H7 (cell line): ENCODE measurements around the gene URGCP. TPM values are rescaled to one million over a fixed set of nuclear protein-coding genes. Genes with fewer than 3 reads are reported as not detected.

Experiments used
- DNase-seq: peaks from one replicate; pipeline ENCODE4 v3.0.0; 2012
- H3K27me3 ChIP-seq: 2 replicates; pipeline ENCODE4 v1.6.0; 2011; ENCODE audit warnings: mild to moderate bottlenecking, low read length; ENCODE audit not compliant: control insufficient read depth, insufficient read depth
- H3K36me3 ChIP-seq: replicated peaks from 2 replicates; pipeline ENCODE4 v1.5.1; 2011; ENCODE audit warnings: low read length; ENCODE audit not compliant: control insufficient read depth, insufficient read depth
- H3K4me3 ChIP-seq: 2 replicates; pipeline ENCODE4 v1.5.1; 2011; ENCODE audit warnings: low read depth, mild to moderate bottlenecking, control low read depth, low read length, moderate library complexity; ENCODE audit not compliant: insufficient read depth
- total RNA-seq: library from RNA; depleted of rRNA; stranded (reverse); fragments of >200 nt; shearing (Covaris generic); gene quantifications from 2 replicates; pipeline ENCODE4 v1.2.3, GENCODE V29; 2014

The URGCP gene
- total RNA-seq, 1 experiment from 2014 or later: 16.2 TPM

GRCh38 chr7:43895847-43896415, 10.5 kb downstream of the URGCP start:
- H3K4me3 ChIP-seq: no peak overlapping the region
- no peaks in the 10 kb centered on the region for H3K36me3 ChIP-seq
- no peaks in the 10 kb centered on the region for H3K27me3 ChIP-seq
- no peak for DNase-seq

GRCh38 chr7:43891069-43891955, 15.1 kb downstream of the URGCP start:
- Histone ChIP-seq H3K27me3 (no peaks in the 10 kb centered on the region), H3K36me3 (no peaks in the 10 kb centered on the region), H3K4me3 (no peak overlapping the region)
- no peak for DNase-seq

- no peak overlapping the region for H3K4me3 ChIP-seq
- no peaks in the 10 kb centered on the region for H3K27me3 ChIP-seq
- no peaks in the 10 kb centered on the region for H3K36me3 ChIP-seq
- DNase-seq: no peak
These were observed 15.9 kb downstream of the URGCP start for GRCh38 chr7:43890468-43890867.

GRCh38 chr7:43888993-43889945, 17.1 kb downstream of the URGCP start:
- no peaks in the 10 kb centered on the region for H3K36me3 ChIP-seq
- no peak overlapping the region for H3K4me3 ChIP-seq
- H3K27me3 ChIP-seq: no peaks in the 10 kb centered on the region
- DNase-seq: no peak

GRCh38 chr7:43884617-43885016, 21.8 kb downstream of the URGCP start:
- no peak for DNase-seq
- no peaks in the 10 kb centered on the region for H3K27me3 ChIP-seq
- H3K4me3 ChIP-seq: no peak overlapping the region
- no peaks in the 10 kb centered on the region; the same call in 1 of the 2 replicates for H3K36me3 ChIP-seq

GRCh38 chr7:43884209-43884608, 22.2 kb downstream of the URGCP start:
- no peaks in the 10 kb centered on the region; the same call in none of the 2 replicates for H3K36me3 ChIP-seq
- no peaks in the 10 kb centered on the region for H3K27me3 ChIP-seq
- no peak for DNase-seq
- no peak overlapping the region for H3K4me3 ChIP-seq

- DNase-seq: no peak
These were observed 25.8 kb downstream of the URGCP start for GRCh38 chr7:43880596-43880995.

GRCh38 chr7:43879477-43879876, 26.9 kb downstream of the URGCP start:
- no peaks in the 10 kb centered on the region for H3K27me3 ChIP-seq

More at GRCh38 chr7:43880596-43880995, 25.8 kb downstream of the URGCP start:
- H3K4me3 ChIP-seq: no peak overlapping the region
- no peaks in the 10 kb centered on the region for H3K27me3 ChIP-seq
- peaks cover 8% of the 10 kb centered on the region for H3K36me3 ChIP-seq

GRCh38 chr7:43878867-43879266, 27.5 kb downstream of the URGCP start:
- Histone ChIP-seq H3K27me3 (no peaks in the 10 kb centered on the region), H3K36me3 (peaks cover 8% of the 10 kb centered on the region), H3K4me3 (no peak overlapping the region)
- no peak for DNase-seq

More at GRCh38 chr7:43879477-43879876, 26.9 kb downstream of the URGCP start:
- peaks cover 8% of the 10 kb centered on the region for H3K36me3 ChIP-seq
- DNase-seq: no peak
- H3K4me3 ChIP-seq: no peak overlapping the region

- Histone ChIP-seq H3K36me3 (peaks cover 8% of the 10 kb centered on the region), H3K4me3 (no peak overlapping the region), H3K27me3 (no peaks in the 10 kb centered on the region)
- DNase-seq: no peak
These were observed 28.2 kb downstream of the URGCP start for GRCh38 chr7:43877968-43878864.

GRCh38 chr7:43876976-43877745, 29.2 kb downstream of the URGCP start:
- H3K36me3 ChIP-seq: peaks cover 8% of the 10 kb centered on the region
- no peaks in the 10 kb centered on the region for H3K27me3 ChIP-seq
- H3K4me3 ChIP-seq: no peak overlapping the region
- no peak for DNase-seq

GRCh38 chr7:43876241-43876640, 30.2 kb downstream of the URGCP start:
- no peak for DNase-seq
- no peaks in the 10 kb centered on the region; the same call in 1 of the 2 replicates for H3K27me3 ChIP-seq
- peaks cover 8% of the 10 kb centered on the region for H3K36me3 ChIP-seq
- no peak overlapping the region for H3K4me3 ChIP-seq

GRCh38 chr7:43873300-43873699, 33.1 kb downstream of the URGCP start:
- H3K4me3 ChIP-seq: no peak overlapping the region
- peaks cover 1% of the 10 kb centered on the region for H3K36me3 ChIP-seq
- DNase-seq: no peak
- H3K27me3 ChIP-seq: no peaks in the 10 kb centered on the region; the same call in 1 of the 2 replicates
